Peyer's patch (tissue), 4 donors: ENCODE data around the gene ENAH. TPM values are rescaled to one million over a fixed set of nuclear protein-coding genes. Genes with fewer than 3 reads are reported as not detected.
A peak's percentile ranks its signal among the peaks of the same experiment; 100 is the strongest.
"Not testable (repeated sequence)": the region's sequence is repeated elsewhere in the genome, so short reads cannot be mapped to it uniquely, and the experiment has no call there.

Experiments used
- DNase-seq, 3 donors: peaks; one replicate each; pipeline ENCODE4 v3.0.0-alpha.2; 2017 to 2019
- H3K27ac ChIP-seq, 4 donors: fragments of 200-600 bp; sonication (generic); one replicate each; pipeline ENCODE4 v1.5.1; 2016 to 2019
- H3K27me3 ChIP-seq, 2 donors: fragments of 200-600 bp; sonication (generic); one replicate each; pipeline ENCODE4 v1.5.1; 2019
- H3K36me3 ChIP-seq, 3 donors: fragments of 200-600 bp; sonication (generic); one replicate each; pipeline ENCODE4 v1.5.1; 2016 to 2019
- H3K4me1 ChIP-seq, 4 donors: fragments of 200-600 bp; sonication (generic); one replicate each; pipeline ENCODE4 v1.5.1; 2016 to 2019
- H3K4me3 ChIP-seq, 4 donors: fragments of 200-600 bp; sonication (generic); 1 replicate in 3 of 4; 2 replicates in 1 of 4; pipeline ENCODE4 v1.5.1; 2016 to 2019; ENCODE audit warnings: mild to moderate bottlenecking in 1 of 4
- H3K9me3 ChIP-seq, 4 donors: fragments of 200-600 bp; sonication (generic); one replicate each; pipeline ENCODE4 v1.5.1; 2016 to 2019; ENCODE audit warnings: mild to moderate bottlenecking in 1 of 4
- CTCF ChIP-seq, 6 experiments: fragments of 450-650 bp in 4 of 6; fragments of 200-600 bp in 2 of 6; sonication (generic) in 1 of 6; IDR thresholded peaks; one replicate each; pipeline ENCODE4 v1.5.1; 2017 to 2019; ENCODE audit warnings: antibody characterized with exemption in 6 of 6, mild to moderate bottlenecking in 3 of 6, moderate library complexity in 1 of 6
- POLR2A ChIP-seq, 2 donors: fragments of 450-650 bp; IDR thresholded peaks; one replicate each; pipeline ENCODE4 v1.5.1; 2017; ENCODE audit warnings: antibody characterized with exemption in 2 of 2, mild to moderate bottlenecking in 2 of 2, moderate library complexity in 2 of 2
- total RNA-seq, 4 donors: library from RNA; depleted of rRNA; stranded (reverse); fragments of >200 nt; gene quantifications; one replicate each; pipeline ENCODE4 v1.1.0, GENCODE V29; 2016

The ENAH gene
- total RNA-seq, 4 donors from 2014 or later, result 7.6 to 51.2 (median 16.5) TPM

- Histone ChIP-seq H3K4me3 (no peak overlapping the region), H3K4me1 (peaks cover 0 to 5% (median 0%) of the 10 kb centered on the region in 4 donors), H3K9me3 (no peaks in the 10 kb centered on the region), H3K27ac (no peak overlapping the region), H3K36me3 (no peaks in the 10 kb centered on the region), H3K27me3 (no peaks in the 10 kb centered on the region)
- DNase-seq, result no peak
- TF ChIP-seq CTCF (IDR thresholded peaks at IDR 0.05) (no peak), POLR2A (IDR thresholded peaks at IDR 0.05) (no peak)
These were observed 26.2 kb downstream of the ENAH start for GRCh38 chr1:225626698-225627097.

- H3K27me3 ChIP-seq, result no peaks in the 10 kb centered on the region
- no peak overlapping the region for H3K4me3 ChIP-seq
- TF ChIP-seq POLR2A (IDR thresholded peaks at IDR 0.05), result no peak
- no peak for TF ChIP-seq CTCF (IDR thresholded peaks at IDR 0.05)
- H3K4me1 ChIP-seq, result peaks cover 0 to 12% (median 0%) of the 10 kb centered on the region in 4 donors
- H3K27ac ChIP-seq, result peak overlapping the region in 1 of 4 donors; percentile 3
- H3K9me3 ChIP-seq, result no peaks in the 10 kb centered on the region
- H3K36me3 ChIP-seq, result no peaks in the 10 kb centered on the region
- DNase-seq, result no peak
These were observed 35.0 kb downstream of the ENAH start for GRCh38 chr1:225617956-225618355.

- Histone ChIP-seq H3K27ac (peak overlapping the region in 1 of 4 donors; percentile 3), H3K36me3 (no peaks in the 10 kb centered on the region), H3K9me3 (no peaks in the 10 kb centered on the region), H3K27me3 (no peaks in the 10 kb centered on the region), H3K4me1 (peaks cover 0 to 12% (median 0%) of the 10 kb centered on the region in 4 donors), H3K4me3 (no peak overlapping the region)
- TF ChIP-seq CTCF (IDR thresholded peaks at IDR 0.05) (no peak), POLR2A (IDR thresholded peaks at IDR 0.05) (no peak)
- no peak for DNase-seq
These were observed 35.4 kb downstream of the ENAH start for GRCh38 chr1:225617479-225617878.

- H3K4me3 ChIP-seq, H3K9me3 ChIP-seq, H3K27me3 ChIP-seq, H3K36me3 ChIP-seq, DNase-seq, H3K27ac ChIP-seq: not testable (repeated sequence)
- peaks cover 0 to 12% (median 0%) of the 10 kb centered on the region in 4 donors for H3K4me1 ChIP-seq
These were observed 37.5 kb downstream of the ENAH start for GRCh38 chr1:225615403-225615790.

- TF ChIP-seq CTCF (IDR thresholded peaks at IDR 0.05) (no peak), POLR2A (IDR thresholded peaks at IDR 0.05) (no peak)
- Histone ChIP-seq H3K27me3 (no peaks in the 10 kb centered on the region), H3K4me3 (no peak overlapping the region), H3K27ac (peak overlapping the region in 1 of 4 donors; percentile 29), H3K4me1 (peaks cover 0 to 11% (median 0%) of the 10 kb centered on the region in 4 donors), H3K9me3 (no peaks in the 10 kb centered on the region), H3K36me3 (no peaks in the 10 kb centered on the region)
- DNase-seq, result no peak
These were observed 39.9 kb downstream of the ENAH start for GRCh38 chr1:225613006-225613405.

- Histone ChIP-seq H3K9me3 (no peaks in the 10 kb centered on the region), H3K27ac (peak overlapping the region in 1 of 4 donors; percentile 29), H3K4me3 (no peak overlapping the region), H3K36me3 (no peaks in the 10 kb centered on the region), H3K27me3 (no peaks in the 10 kb centered on the region), H3K4me1 (peaks cover 0 to 6% (median 0%) of the 10 kb centered on the region in 4 donors)
- DNase-seq, result no peak
- no peak for TF ChIP-seq CTCF (IDR thresholded peaks at IDR 0.05)
- no peak for TF ChIP-seq POLR2A (IDR thresholded peaks at IDR 0.05)
These were observed 40.6 kb downstream of the ENAH start for GRCh38 chr1:225612287-225612686.
